AML-193 (cell line): Measurements from ENCODE around the gene CACNB2.

Experiments
- DNase-seq, 2 experiments: peaks; one replicate each; lab custom pipeline; 2025; lab: John Stamatoyannopoulos, UW

The CACNB2 gene

GRCh38 chr10:18508587-18508986, 368.4 kb downstream of the CACNB2 start:
- DNase-seq = no peak

- DNase-seq = no peak
Measured at GRCh38 chr10:18514537-18514936, 374.3 kb downstream of the CACNB2 start.

- no peak for DNase-seq
Measured at GRCh38 chr10:18516851-18517250, 376.6 kb downstream of the CACNB2 start.

DNA sequence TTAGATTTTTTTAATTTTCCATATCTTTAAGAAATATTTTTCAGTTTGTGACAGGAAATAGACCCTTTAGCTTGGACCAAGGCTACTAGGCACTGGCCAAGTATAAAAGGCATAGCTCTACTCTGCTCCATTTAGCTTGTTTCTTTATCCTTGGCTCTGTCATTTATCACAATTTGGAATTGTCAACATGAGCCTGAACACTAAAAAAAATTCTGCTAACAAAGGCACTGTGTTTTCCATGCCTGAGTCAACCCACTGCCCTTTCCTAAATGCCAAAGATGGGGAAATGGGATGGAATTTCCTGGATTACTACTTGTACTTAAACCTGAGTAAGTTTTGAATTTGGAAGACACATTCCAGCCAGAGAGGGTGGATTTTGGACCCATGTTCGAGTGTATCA, 382.8 kb downstream of the CACNB2 start:
- no peak for DNase-seq

GRCh38 chr10:18523858-18524257, 383.6 kb downstream of the CACNB2 start:
- no peak for DNase-seq

DNA sequence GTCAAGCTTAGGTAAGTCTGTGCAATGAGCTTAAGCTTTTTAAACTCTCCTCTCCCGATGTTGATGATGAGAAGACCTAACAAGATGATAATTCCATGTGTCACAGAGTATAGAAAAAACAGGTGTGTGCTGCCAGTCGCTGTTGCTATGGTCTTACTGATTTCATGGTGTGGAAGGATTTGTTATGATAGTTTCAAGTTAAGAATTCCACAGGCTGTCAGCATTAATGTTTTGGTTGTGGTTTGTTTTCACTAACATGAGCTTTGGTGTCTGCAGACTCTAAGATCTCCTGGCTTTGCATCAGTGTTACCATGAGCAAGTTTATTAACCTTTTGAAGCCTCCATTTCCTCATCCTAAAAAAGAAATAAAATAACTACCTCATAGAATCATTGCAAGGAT, 387.5 kb downstream of the CACNB2 start:
- DNase-seq = no peak

DNA sequence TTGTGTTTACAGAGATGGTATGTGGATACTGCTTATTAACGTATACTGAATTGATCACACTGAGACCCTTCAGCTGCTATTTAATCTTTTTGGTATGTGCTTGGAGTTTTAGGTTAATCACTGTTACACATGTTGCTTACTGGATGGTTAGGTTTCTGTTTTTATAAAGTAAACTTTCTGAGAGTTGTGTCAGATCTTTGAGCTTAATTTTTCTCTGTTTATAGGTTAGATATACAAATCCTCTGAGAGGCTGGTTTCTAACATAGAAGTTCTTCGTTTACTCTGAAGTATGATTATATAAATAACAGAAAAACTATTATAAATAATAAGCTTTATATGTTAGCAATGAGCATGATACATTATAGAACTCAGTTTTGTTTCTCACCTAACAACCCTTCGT, 388.1 kb downstream of the CACNB2 start:
- DNase-seq = no peak

- no peak for DNase-seq
Measured at GRCh38 chr10:18532881-18533535, 392.8 kb downstream of the CACNB2 start.

- DNase-seq = no peak
Measured at GRCh38 chr10:18533896-18534295, 393.7 kb downstream of the CACNB2 start.

DNA sequence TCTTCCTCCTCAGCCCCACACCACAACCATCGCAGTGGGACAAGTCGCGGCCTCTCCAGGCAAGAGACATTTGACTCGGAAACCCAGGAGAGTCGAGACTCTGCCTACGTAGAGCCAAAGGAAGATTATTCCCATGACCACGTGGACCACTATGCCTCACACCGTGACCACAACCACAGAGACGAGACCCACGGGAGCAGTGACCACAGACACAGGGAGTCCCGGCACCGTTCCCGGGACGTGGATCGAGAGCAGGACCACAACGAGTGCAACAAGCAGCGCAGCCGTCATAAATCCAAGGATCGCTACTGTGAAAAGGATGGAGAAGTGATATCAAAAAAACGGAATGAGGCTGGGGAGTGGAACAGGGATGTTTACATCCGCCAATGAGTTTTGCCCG, 399.1 kb downstream of the CACNB2 start:
- DNase-seq = no peak

- DNase-seq = no peak
Measured at GRCh38 chr10:18540195-18540594, 400.0 kb downstream of the CACNB2 start.

GRCh38 chr10:18542832-18543231, 402.6 kb downstream of the CACNB2 start:
- DNase-seq = no peak

DNA sequence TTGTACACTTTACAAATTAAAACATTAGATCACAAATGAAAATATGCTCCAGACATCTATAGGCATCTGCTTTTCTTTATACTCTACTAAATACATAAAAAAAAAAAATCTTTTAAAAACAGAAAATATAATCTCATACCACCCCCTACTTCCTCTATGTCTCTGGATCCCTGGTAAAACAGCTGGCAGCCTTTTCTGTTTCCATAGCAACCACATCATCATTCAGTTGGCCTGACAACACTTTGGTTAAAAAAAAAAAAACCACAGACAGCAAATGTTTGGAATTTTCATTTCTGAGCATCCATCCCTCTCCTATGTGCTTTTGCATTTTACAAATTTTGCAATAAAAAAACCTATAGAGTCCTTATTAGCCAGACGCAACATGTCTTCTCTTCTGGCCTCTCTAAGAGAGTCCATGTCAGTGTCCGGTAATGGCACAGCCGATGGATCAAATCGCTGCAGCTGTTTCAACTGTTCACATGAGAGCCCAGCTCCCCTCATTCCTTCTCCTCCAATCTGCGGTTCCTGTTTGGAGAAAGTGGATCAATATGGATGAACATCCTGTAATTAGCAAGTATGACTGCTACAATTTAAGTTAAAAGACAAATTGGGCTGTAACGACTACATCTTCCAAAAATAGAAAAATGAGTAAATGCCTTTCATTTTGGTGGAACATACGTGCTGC, 405.5 kb downstream of the CACNB2 start:
- no peak for DNase-seq

DNA sequence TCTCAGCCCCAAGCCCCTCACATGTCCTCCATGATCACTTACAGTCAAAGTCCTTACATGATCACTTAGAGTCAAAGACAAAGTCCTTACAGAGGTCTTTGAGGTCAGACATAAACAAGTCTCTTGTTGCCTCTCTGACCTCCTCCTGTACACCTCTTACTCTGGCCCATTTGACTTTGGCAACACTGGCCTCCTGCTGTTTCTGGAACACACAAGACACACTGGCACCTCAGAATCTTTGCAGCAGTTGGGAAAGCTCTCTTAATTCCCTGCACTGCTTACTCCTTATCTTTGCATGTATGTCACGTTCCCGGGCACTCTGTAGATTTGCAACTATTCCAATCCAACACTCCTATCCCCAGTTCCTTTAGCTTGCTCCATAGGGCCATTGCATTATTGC, 408.9 kb downstream of the CACNB2 start:
- no peak for DNase-seq

DNA sequence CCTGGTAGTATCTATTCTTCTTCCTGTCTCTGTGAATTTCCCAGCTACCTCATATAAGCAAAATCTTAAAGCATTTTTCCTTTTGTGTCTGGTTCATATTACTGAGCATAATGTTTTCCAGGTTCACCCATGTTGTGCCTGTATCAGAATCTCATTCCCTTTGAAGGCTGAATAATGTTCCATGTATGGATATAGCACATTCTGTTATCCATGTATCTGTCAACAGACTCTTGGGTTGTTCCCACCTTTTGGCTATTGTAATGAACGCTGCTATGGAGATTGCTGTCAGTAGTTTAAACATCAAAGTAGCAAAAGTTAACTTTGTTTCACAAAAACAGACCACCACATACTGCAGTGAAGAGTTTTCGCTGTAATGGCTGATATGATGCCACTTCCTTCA, 411.2 kb downstream of the CACNB2 start:
- DNase-seq = no peak

DNA sequence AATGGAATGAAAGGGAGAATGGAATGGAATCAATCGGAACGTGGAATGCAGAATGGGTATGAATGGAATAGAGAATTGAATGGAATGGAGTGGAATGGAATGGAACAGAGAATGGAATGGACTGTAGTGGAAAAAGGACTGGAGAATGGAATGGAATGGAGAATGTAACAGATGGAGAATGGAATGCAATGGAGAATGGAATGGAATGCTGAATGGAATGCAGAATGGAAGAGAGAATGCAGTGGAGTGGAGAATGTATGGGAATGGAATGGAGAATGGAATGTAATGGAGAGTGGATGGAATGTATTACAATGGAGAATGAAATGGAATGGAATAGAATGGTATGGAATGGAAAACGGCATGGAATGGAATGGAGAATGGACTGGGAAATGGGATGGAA, 414.3 kb downstream of the CACNB2 start:
- DNase-seq = no peak

DNA sequence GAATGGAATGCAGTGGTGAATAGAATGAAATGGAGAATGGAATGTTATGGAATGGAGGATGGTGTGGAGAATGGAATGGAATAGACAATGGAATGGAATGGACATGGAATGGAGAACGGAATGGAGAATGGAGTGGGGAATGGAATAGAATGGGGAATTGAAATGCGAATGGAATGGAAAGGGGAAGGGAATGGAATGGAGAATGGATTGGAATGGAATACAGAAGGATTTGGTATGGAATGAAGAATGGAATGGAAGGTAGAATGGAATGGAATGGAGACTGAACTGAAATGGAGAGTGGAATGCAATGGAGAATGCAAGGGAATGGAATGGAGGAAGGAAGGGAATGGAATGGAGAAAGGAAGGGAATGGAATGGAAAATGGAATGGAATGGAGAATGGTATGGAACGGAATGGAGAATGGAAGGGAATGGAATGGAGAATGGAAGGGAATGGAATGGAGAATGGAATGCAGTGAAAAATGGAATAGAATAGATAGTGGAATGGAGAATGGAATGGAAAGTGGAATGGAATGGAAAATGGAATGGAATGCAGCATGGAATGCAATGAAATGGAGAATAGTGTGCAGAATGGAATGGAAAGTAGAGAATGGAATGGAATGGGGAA, 416.4 kb downstream of the CACNB2 start:
- no peak for DNase-seq

GRCh38 chr10:18557960-18558359, 417.7 kb downstream of the CACNB2 start:
- no peak for DNase-seq

- no peak for DNase-seq
Measured at GRCh38 chr10:18561861-18562551, 421.8 kb downstream of the CACNB2 start.

- DNase-seq = no peak
Measured at GRCh38 chr10:18563003-18563726, 422.9 kb downstream of the CACNB2 start.

DNA sequence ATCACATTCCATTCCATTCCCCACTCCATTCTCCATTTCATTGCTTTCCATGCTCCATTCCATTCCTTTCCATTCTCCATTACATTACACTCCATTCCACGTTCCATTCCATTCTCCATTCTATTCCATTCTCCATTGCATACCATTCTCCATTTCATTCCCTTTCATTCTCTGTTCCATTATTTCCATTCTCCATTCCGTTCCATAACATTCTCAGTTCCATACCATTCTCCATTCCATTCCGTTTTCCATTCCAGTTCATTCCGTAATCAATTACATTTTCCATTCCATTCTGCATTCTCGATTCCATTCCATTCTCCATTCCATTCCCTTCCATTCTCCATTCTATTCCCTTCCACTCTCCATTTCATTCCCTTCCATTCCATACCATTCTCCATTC, 424.8 kb downstream of the CACNB2 start:
- no peak for DNase-seq

GRCh38 chr10:18566177-18566576, 426.0 kb downstream of the CACNB2 start:
- no peak for DNase-seq
